Measurements from ENCODE around the gene NDC1. TPM values are rescaled to one million over a fixed set of nuclear protein-coding genes. Genes with fewer than 3 reads are reported as not detected.

NDC1 gene
- total RNA-seq, 2 donors from 2014 or later: 17.3 to 39.4 TPM

- no peak overlapping the region for H3K27ac ChIP-seq
- H3K27me3 ChIP-seq: no peaks in the 10 kb centered on the region
- H3K4me3 ChIP-seq: no peak overlapping the region
- no peak for TF ChIP-seq CTCF (IDR thresholded peaks at IDR 0.05)
- H3K4me1 ChIP-seq: no peaks in the 10 kb centered on the region
- H3K9me3 ChIP-seq: no peaks in the 10 kb centered on the region
- no peak for DNase-seq
- H3K36me3 ChIP-seq: no peaks in the 10 kb centered on the region
- intact Hi-C loops (cut with DNase I): no loop called here
- no peak overlapping the region for H3K9ac ChIP-seq (ENCODE audit: low read depth in 2 of 2, low read length in 2 of 2)
Observed at GRCh38 chr1:53719469-53719868, 118.6 kb downstream of the NDC1 start.

- TF ChIP-seq CTCF (IDR thresholded peaks at IDR 0.05): no peak
- Histone ChIP-seq H3K9ac (ENCODE audit: low read depth in 2 of 2, low read length in 2 of 2) (no peak overlapping the region), H3K36me3 (no peaks in the 10 kb centered on the region), H3K27ac (no peak overlapping the region), H3K9me3 (no peaks in the 10 kb centered on the region), H3K4me3 (no peak overlapping the region), H3K4me1 (no peaks in the 10 kb centered on the region), H3K27me3 (no peaks in the 10 kb centered on the region)
- DNase-seq: no peak
- intact Hi-C loops (cut with DNase I): no loop called here
Observed at GRCh38 chr1:53718443-53718842, 119.7 kb downstream of the NDC1 start.

- Histone ChIP-seq H3K9ac (ENCODE audit: low read depth in 2 of 2, low read length in 2 of 2) (no peak overlapping the region), H3K27ac (no peak overlapping the region), H3K4me3 (no peak overlapping the region), H3K4me1 (no peaks in the 10 kb centered on the region), H3K9me3 (no peaks in the 10 kb centered on the region), H3K27me3 (no peaks in the 10 kb centered on the region), H3K36me3 (no peaks in the 10 kb centered on the region)
- DNase-seq: no peak
- no peak for TF ChIP-seq CTCF (IDR thresholded peaks at IDR 0.05)
- intact Hi-C loops (cut with DNase I): no loop called here
Observed at GRCh38 chr1:53717025-53717804, 120.9 kb downstream of the NDC1 start.

- no peak overlapping the region for H3K27ac ChIP-seq
- no peak overlapping the region for H3K4me3 ChIP-seq
- no peaks in the 10 kb centered on the region for H3K4me1 ChIP-seq
- no peaks in the 10 kb centered on the region for H3K27me3 ChIP-seq
- H3K9ac ChIP-seq (ENCODE audit: low read depth in 2 of 2, low read length in 2 of 2): no peak overlapping the region
- H3K9me3 ChIP-seq: no peaks in the 10 kb centered on the region
- no peak for TF ChIP-seq CTCF (IDR thresholded peaks at IDR 0.05)
- H3K36me3 ChIP-seq: no peaks in the 10 kb centered on the region
- no peak for DNase-seq
- intact Hi-C loops (cut with DNase I): no loop called here
Observed at GRCh38 chr1:53716150-53716549, 121.9 kb downstream of the NDC1 start.

- no peaks in the 10 kb centered on the region for H3K9me3 ChIP-seq
- DNase-seq: peak; percentile 32
- H3K4me3 ChIP-seq: no peak overlapping the region
- no peak for TF ChIP-seq CTCF (IDR thresholded peaks at IDR 0.05)
- no peak overlapping the region for H3K27ac ChIP-seq
- H3K27me3 ChIP-seq: no peaks in the 10 kb centered on the region
- H3K36me3 ChIP-seq: no peaks in the 10 kb centered on the region
- intact Hi-C loops (cut with DNase I): no loop called here
- no peak overlapping the region for H3K9ac ChIP-seq (ENCODE audit: low read depth in 2 of 2, low read length in 2 of 2)
- H3K4me1 ChIP-seq: no peaks in the 10 kb centered on the region
Observed at GRCh38 chr1:53715478-53715877, 122.6 kb downstream of the NDC1 start.

Other genes starting within 250 kb of the NDC1 start
- gene GLIS1, start 99.1 kb downstream of the NDC1 start, total RNA-seq: under 1 TPM in 1 of 2 donors, not detected in 1; 0.16 TPM
- gene YIPF1, start 51.5 kb upstream of the NDC1 start, total RNA-seq: 10 to 100 TPM; 30.4 to 35.3 TPM
- gene DIO1, start 55.9 kb upstream of the NDC1 start, total RNA-seq: under 1 TPM in 1 of 2 donors, not detected in 1; 0.32 TPM
- 10 to 100 TPM; 15.1 to 17.5 TPM for gene IFT25, start 107.4 kb upstream of the NDC1 start, total RNA-seq
- gene LRRC42, start 108.1 kb upstream of the NDC1 start, total RNA-seq: 10 to 100 TPM; 23.2 to 24.8 TPM
- under 1 TPM in 1 of 2 donors, not detected in 1; 0.24 TPM for gene LDLRAD1, start 179.9 kb upstream of the NDC1 start, total RNA-seq
- gene TMEM59, start 214.9 kb upstream of the NDC1 start, total RNA-seq: 100 to 1,000 TPM; 470 to 887 TPM
- gene TCEANC2, start 215.3 kb upstream of the NDC1 start, total RNA-seq: 1 to 10 TPM; 4.4 to 5.9 TPM

Data from colonic mucosa (tissue), 4 donors.